ENCODE measurements around the gene FOXO1.

- TF ChIP-seq CTCF (conservative IDR thresholded peaks at IDR 0.05; ENCODE audit: low read length), result no peak
- no peak for TF ChIP-seq EZH2phosphoT487 (IDR thresholded peaks at IDR 0.05; ENCODE audit: borderline replicate concordance, low read depth, low read length)
Measured at GRCh38 chr13:40619479-40619814, 47.0 kb downstream of the FOXO1 start.
